ENCODE measurements around the gene RPS6KA1. TPM values are rescaled to one million over a fixed set of nuclear protein-coding genes. Genes with fewer than 3 reads are reported as not detected.
"Not testable (repeated sequence)": the region's sequence is repeated elsewhere in the genome, so short reads cannot be mapped to it uniquely, and the experiment has no call there.

RPS6KA1 gene
- total and polyA plus RNA-seq, 10 donors, result 45.8 to 173 (median 116) TPM

DNA sequence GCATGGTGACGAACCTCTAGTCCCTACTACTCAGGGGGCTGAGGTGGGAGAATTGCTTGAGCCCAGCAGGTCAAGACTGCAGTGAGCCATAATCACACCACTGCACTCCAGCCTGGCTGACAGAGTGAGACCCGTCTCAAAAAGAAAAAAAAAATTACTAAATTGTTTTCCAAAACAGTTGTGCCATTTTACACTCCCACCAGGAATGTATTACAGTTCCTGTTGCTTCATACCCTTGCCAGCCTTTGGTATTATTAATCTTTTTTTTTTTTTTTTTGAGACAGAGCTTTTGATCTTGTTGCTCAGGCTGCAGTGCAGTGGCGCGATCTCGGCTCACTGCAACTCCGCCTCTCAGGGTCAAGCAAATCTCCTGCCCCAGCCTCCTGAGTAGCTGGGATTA, 55.9 kb downstream of the RPS6KA1 start:
- no peaks in the 10 kb centered on the region for H3K27me3 ChIP-seq (replicated peaks in 1 of 7)
- no peaks in the 10 kb centered on the region for H3K36me3 ChIP-seq
- peaks cover 0 to 17% (median 13%) of the 10 kb centered on the region in 8 donors for H3K9me3 ChIP-seq
- intact Hi-C loops (cut with DNase I; ENCODE audit: low total_unique reads), result no loop called here
- TF ChIP-seq POLR2A (IDR thresholded peaks at IDR 0.05) (no peak), CTCF (IDR thresholded peaks at IDR 0.05 in 8 of 11, conservative IDR thresholded peaks at IDR 0.05 in 3 of 11) (no peak), POLR2AphosphoS5 (IDR thresholded peaks at IDR 0.05) (no peak)
- H3K4me1 ChIP-seq, result peaks cover 0 to 19% (median 6%) of the 10 kb centered on the region in 6 donors
- H3K27ac ChIP-seq, result no peak overlapping the region
- 71 to 86% (median 86%) methylated on average over 6 of the region's 6 CpGs for WGBS, 5 donors
- DNase-seq, result no peak
- no peak overlapping the region for H3K4me3 ChIP-seq

DNA sequence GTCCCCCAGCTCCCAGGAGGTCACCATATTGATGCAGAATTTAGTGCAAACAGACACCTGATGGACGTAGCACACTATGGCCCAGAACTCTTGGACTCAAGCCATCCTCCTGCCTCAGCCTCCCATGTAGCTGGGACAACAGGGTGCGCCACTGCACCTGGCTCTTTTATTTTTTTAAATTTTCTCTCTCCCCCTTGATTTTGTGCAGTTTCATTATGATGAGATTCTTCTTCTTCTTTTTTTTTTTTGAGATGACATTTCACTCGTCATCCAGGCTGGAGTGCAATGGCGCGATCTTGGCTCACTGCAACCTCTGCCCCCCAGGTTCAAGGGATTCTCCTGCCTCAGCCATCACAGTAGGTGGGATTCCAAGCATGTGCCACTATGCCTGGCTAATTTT, 63.8 kb downstream of the RPS6KA1 start:
- no peaks in the 10 kb centered on the region for H3K27me3 ChIP-seq (replicated peaks in 1 of 7)
- intact Hi-C loops (cut with DNase I; ENCODE audit: low total_unique reads), result no loop called here
- DNase-seq, result no peak
- no peaks in the 10 kb centered on the region for H3K36me3 ChIP-seq
- no peak overlapping the region for H3K4me3 ChIP-seq
- peaks cover 0 to 5% (median 2%) of the 10 kb centered on the region in 6 donors for H3K4me1 ChIP-seq
- WGBS, 5 donors, result 67 to 82% (median 71%) methylated on average over 5 of the region's 5 CpGs
- TF ChIP-seq CTCF (IDR thresholded peaks at IDR 0.05 in 8 of 11, conservative IDR thresholded peaks at IDR 0.05 in 3 of 11), result no peak
- TF ChIP-seq POLR2AphosphoS5 (IDR thresholded peaks at IDR 0.05), result no peak
- no peak for TF ChIP-seq POLR2A (IDR thresholded peaks at IDR 0.05)
- no peak overlapping the region for H3K27ac ChIP-seq
- peaks cover 0 to 12% (median 8%) of the 10 kb centered on the region in 8 donors for H3K9me3 ChIP-seq

GRCh38 chr1:26594593-26594992, 65.0 kb downstream of the RPS6KA1 start:
- H3K27me3 ChIP-seq (replicated peaks in 1 of 7); intact Hi-C loops (cut with DNase I; ENCODE audit: low total_unique reads); H3K36me3 ChIP-seq; DNase-seq; H3K4me3 ChIP-seq; H3K9me3 ChIP-seq; H3K4me1 ChIP-seq; H3K27ac ChIP-seq: not testable (repeated sequence)
- 93 to 97% (median 94%) methylated on average over 6 of the region's 6 CpGs for WGBS, 5 donors

DNA sequence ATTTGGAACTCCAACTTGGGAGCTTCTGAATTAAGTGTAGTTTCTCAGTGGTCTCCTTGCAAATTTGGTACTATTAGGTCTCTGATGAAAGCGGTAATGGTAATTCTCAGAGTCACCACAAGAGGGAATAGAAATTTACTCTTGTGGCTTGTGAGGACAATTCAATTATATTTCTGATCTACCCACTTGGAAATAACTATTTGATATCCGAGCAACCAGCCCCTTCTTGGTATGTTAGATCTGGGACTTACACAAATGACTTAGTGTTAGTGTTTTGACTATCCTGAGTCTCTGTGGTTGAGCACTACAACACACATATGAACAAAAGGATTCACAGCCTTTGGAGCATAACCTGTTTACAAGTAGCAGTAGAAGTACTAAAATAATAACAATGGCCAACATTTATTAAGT, 68.1 kb downstream of the RPS6KA1 start:
- peaks cover 0 to 13% (median 8%) of the 10 kb centered on the region in 6 donors for H3K4me1 ChIP-seq
- H3K27ac ChIP-seq, result no peak overlapping the region
- H3K36me3 ChIP-seq, result no peaks in the 10 kb centered on the region
- DNase-seq, result no peak
- H3K27me3 ChIP-seq (replicated peaks in 1 of 7), result no peaks in the 10 kb centered on the region
- no peaks in the 10 kb centered on the region for H3K9me3 ChIP-seq
- intact Hi-C loops (cut with DNase I; ENCODE audit: low total_unique reads), result no loop called here
- TF ChIP-seq POLR2AphosphoS5 (IDR thresholded peaks at IDR 0.05) (no peak), CTCF (IDR thresholded peaks at IDR 0.05 in 8 of 11, conservative IDR thresholded peaks at IDR 0.05 in 3 of 11) (peak; percentile 48 to 82 (median 73)), POLR2A (IDR thresholded peaks at IDR 0.05) (no peak)
- WGBS, 5 donors, result 3 to 11% (median 6%) methylated on average over 2 of the region's 2 CpGs
- no peak overlapping the region for H3K4me3 ChIP-seq

DNA sequence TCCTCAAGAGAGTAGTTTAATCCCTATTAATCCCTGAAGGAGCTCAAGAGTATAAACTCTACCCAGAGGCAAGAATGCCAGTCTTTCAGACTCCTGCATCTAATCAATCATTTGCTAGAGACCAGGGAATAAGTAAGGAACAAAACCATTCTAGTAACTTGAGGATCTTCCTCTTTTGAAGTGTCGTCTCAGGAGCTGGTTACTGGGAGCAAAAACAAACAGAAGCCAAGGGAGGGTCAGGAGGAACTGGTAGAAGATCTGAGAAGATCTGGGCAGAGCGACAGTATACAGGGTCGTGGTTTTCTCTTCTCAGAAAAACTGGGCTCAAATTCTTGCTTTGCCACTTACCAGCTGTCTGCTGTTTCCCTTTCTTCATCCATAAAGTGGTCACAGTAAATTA, 69.3 kb downstream of the RPS6KA1 start:
- intact Hi-C loops (cut with DNase I; ENCODE audit: low total_unique reads), result no loop called here
- Histone ChIP-seq H3K9me3 (no peaks in the 10 kb centered on the region), H3K27me3 (replicated peaks in 1 of 7) (no peaks in the 10 kb centered on the region), H3K4me1 (peaks cover 0 to 14% (median 9%) of the 10 kb centered on the region in 6 donors), H3K27ac (no peak overlapping the region), H3K4me3 (no peak overlapping the region), H3K36me3 (no peaks in the 10 kb centered on the region)
- WGBS, 5 donors, result 29 to 38% (median 31%) methylated on average over 3 of the region's 3 CpGs
- TF ChIP-seq POLR2A (IDR thresholded peaks at IDR 0.05) (no peak), CTCF (IDR thresholded peaks at IDR 0.05 in 8 of 11, conservative IDR thresholded peaks at IDR 0.05 in 3 of 11) (no peak), POLR2AphosphoS5 (IDR thresholded peaks at IDR 0.05) (no peak)
- DNase-seq, result no peak
